NCI-H2081 treated with DMSO at 0.1 percent for 48 hours (cell line): Measurements from ENCODE around the gene SPI1.
"Not testable (repeated sequence)": the region's sequence is repeated elsewhere in the genome, so short reads cannot be mapped to it uniquely, and the experiment has no call there.

ENCODE experiments used
- DNase-seq: peaks from one replicate; lab custom pipeline; 2025; lab: John Stamatoyannopoulos, UW

SPI1 gene

GRCh38 chr11:47324520-47324919 is 53.8 kb downstream of the SPI1 start:
- no peak for DNase-seq

DNA sequence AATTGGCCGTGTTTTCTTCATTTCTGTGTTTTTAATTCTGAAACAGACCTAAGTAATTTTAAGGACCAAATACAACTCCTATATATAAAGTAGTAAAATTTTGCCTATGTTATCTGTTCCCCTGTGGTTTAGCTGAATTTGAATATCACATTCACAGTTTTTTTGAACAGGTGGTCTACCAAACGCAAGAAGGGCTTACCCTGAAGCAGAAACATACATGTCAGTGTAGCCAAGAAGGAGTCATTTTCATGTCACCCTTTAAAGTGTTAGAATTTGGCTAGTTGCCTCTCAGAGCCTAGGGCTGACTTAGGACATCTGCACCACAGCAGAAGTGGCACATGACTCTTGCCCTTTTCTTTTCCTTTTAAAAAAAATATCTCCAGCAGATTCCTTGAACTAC is 60.2 kb downstream of the SPI1 start:
- no peak for DNase-seq

- DNase-seq = no peak
Observed at GRCh38 chr11:47317064-47317828, 61.1 kb downstream of the SPI1 start.

- not testable (repeated sequence) for DNase-seq
Observed at GRCh38 chr11:47316501-47316900, 61.8 kb downstream of the SPI1 start.

DNA sequence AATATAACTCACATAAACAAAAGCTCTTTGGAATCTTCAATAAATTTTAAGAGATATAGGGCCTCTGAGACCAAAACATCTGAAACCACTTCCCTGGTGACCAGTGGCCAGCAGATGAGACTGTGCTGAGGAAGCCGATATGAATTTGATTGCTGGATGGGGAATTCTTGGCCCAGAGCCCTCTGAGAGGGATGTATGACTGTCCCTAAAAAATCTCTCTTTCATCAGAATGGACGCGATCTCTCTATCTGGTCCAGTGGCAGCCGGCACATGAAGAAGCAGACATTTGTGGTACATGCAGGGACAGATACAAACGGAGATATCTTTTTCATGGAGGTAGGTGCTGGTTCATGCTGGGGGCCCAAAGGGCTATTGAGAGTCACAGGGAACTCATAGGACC is 63.4 kb downstream of the SPI1 start:
- no peak for DNase-seq

DNA sequence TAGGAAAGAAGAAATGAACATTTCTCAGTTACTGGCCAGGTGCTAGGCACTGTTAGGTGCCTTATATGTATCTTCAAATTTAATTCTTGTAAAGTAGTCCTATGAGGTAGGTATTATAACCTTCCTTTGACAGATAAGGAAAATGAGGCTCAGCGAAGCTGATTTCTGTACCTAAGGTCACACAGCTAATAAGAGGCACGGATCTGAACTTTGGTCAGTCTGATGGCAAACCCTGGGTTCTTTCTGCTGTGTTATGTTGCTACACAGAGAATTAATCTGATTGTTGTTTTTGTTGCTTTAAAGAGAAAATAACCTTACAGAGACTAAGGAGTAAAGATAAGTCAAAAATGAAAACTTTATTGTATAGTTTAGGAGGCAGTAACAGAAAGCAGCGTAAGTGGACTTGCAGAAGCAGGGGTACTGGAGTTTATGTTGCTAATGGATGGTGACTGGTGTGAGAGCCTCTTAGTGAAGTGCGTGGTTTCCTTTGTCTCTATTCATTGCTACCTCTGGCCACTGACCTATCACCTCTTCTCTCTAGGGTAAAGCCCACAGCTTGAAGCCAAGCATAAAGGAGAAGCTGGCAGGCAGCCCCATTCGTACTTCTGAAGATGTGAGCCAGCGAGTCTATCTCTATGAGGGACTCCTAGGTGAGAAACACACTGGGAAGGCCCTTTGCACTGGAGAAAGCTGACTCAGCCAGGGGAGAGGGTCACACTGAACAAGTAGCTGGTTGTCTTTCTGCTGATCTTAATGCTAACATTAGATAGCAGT is 70.1 kb downstream of the SPI1 start:
- DNase-seq = no peak

- DNase-seq = no peak
Observed at GRCh38 chr11:47306484-47306844, 71.9 kb downstream of the SPI1 start.

DNA sequence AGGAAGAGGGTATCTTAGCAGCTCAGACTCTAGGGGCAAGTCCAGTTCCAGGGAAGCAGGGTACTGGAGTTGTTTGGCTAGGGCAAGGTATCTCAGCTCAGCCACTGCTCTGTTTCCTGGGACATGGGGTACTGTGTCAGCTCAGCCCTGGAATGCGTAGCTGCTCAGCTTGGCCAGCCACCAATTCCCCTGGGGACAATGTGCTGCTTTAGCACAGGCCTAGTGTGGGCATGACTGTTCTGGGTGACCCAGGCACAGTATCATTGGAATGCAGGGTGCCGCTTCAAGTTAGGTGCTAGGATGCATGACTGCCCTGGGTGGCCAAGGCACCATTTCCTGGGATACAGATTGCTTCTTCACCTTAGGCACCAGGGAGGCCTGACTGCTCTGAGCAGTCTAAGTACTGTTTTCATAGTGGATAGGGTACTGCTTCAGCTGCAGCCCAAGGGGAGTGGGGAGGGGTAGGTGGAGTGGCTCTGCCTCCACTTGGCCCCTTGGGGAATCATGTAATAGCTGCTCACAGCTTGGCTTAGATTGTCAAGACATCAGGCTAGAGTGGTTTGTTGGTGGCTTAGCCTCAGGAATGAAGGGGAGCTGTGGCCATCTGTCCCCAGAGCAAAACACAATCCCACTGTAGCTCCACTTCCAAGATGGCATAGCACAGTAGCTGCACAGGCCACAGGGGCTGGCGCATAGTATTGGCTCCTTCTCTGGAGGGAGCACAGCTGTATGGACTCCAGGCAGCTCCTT is 72.4 kb downstream of the SPI1 start:
- no peak for DNase-seq
